GM19372 (cell line): ENCODE measurements around the gene RTEL1.
A peak's percentile ranks its signal among the peaks of the same experiment; 100 is the strongest.
"Not testable (repeated sequence)": the region's sequence is repeated elsewhere in the genome, so short reads cannot be mapped to it uniquely, and the experiment has no call there.

Experiments
- ATAC-seq: cut with Tn5 transposase; IDR thresholded peaks from one replicate; pipeline ENCODE4 v1.9.1; 2021; ENCODE audit warnings: mild to moderate bottlenecking, low read depth, moderate library complexity; ENCODE audit not compliant: unreplicated experiment

The RTEL1 gene

DNA sequence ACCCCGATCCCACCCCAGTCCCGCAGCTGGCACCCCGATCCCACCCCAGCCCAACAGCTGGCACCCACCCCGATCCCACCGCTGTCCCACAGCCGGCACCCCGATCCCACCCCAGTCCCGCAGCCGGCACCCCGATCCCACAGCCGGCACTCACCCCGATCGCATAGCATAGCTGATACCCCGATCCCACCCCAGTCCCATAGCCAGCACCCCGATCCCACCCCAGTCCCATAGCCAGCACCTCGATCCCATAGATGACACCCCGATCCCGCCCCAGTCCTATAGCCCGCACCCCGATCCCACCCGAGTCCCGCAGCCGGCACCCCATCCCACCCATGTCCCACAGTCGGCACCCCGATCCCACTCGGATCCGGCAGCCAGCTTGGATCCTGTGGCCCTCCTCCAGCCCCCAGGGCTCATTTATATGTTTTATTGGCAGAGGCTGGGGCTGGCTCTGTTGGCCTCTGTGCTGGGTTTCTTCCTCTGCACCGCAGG, 30.3 kb upstream of the RTEL1 start:
- no peak for ATAC-seq

DNA sequence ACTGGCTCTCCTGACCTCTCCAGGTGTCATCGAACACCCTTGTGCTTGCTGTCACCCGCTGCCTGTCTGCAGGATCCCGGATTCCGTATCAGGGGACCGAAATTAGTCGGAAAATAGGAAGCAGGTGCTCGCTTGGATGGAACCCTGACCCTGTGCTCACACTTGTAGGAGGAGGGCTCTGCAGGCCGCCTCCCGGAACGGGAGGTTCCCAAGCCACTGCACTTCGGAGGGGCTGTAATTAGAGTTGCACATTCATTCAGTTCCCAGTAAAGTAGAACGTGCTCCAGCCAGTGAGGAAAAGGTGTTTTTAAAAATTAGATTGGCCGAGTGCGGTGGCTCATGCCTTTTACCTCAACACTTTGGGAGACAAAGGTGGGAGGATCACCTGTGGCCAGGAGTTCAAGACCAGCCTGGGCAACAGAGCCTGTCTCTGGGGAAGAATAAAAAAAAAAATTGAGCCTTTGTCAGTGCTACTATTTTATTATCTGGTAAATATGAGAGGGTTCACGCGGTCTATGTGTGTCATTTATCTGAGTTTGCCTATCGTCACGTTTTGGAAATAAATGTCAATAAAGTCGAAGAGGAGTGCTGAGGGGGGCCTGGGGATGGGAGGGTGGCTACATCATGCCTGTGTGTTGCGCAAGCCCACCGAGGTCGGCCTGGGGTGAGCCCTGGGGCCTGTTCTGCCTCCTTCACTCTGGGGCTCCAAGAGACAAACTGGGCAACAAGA, 29.7 kb upstream of the RTEL1 start:
- no peak for ATAC-seq

GRCh38 chr20:63630956-63631355, 27.2 kb upstream of the RTEL1 start:
- ATAC-seq = not testable (repeated sequence)

DNA sequence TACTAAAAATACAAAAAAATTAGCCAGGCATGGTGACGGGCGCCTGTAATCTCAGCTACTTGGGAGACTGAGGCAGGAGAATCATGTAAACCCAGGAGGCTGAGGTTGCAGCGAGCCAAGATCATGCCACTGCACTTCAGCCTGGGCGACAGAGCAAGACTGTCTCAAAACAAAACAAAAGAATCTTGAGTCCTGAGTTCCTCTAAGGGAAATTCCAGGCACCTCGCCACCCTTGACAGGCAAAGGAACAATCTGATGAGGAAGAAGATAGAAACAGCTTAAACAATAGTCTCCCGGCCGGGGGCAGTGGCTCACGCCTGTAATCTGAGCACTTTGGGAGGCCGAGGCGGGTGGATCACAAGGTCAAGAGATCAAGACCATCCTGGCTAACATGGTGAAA, 26.7 kb upstream of the RTEL1 start:
- not testable (repeated sequence) for ATAC-seq

- ATAC-seq = no peak
These were observed 24.4 kb upstream of the RTEL1 start for GRCh38 chr20:63633732-63634131.

DNA sequence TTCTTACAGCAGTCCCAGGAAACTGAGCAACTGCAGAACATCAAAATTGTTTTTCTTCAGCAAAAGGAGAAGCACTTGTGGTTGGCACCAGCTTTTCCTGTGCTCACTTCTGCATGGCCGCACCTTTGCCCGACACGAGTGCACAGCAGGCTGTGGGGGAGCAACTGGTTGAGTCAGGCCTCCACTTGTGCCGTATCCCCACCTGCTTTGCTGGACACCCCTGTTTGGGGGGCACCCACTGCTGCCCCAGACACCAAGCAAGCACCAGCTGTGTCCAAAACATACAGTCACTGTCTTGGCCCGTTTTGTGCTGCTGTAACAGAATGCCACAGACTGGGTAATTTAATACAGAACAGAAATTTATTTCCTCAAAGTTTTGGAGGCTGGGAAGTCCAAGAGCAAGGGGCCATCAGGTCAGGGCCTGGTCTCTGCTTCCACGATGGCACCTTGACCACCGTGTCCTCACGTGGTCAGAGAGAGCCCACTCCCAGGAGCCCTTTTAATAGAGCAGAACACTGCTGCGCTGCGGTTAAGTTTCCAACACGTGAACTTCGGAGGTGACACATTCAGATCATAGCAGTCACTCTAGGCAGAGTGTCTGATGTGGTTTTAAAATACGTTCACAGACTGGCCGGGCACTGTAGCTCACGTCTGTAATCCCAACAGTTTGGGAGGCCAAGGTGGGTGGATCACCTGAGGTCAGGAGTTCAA, 22.5 kb upstream of the RTEL1 start:
- peak; percentile 64 for ATAC-seq

DNA sequence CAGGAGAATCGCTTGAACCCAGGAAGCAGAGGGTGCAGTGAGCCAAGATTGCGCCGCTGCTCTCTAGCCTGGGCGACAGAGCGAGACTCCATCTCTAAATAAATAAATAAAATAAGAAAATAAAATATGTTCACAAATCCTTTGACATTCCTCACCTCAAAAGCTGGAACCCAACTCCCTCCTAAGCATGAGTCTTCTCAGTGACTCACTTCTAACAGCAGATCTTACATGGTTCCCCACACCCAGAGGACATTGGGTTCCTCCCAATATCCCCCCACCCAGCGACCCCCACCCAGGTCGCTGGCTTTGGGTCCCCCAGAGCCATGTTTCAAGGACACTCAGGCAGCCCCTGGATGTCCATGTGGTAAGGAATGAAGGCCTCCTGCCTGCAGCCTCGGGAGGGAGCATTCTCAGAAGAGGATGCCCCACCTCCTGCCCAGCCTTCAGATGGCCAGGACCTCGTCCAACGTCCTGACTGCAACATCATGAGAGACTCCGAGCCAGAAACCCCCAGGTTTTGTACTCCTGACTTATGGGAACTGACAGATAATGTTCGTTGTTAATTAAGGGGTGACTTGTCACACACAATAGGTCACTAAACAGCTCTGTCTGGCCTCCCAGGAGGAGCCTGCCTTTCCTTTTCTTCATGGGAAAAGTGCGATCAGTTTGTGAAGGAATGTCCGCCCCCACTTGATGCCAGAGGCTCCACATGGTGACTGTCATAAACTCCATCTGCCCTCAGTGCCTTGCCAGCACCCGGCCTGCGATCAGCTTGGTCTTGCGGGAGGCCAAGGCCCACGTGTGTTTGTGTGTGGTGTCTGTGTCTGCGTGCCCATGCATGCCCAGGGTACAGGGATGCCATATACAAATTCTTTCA, 21.1 kb upstream of the RTEL1 start:
- no peak for ATAC-seq

DNA sequence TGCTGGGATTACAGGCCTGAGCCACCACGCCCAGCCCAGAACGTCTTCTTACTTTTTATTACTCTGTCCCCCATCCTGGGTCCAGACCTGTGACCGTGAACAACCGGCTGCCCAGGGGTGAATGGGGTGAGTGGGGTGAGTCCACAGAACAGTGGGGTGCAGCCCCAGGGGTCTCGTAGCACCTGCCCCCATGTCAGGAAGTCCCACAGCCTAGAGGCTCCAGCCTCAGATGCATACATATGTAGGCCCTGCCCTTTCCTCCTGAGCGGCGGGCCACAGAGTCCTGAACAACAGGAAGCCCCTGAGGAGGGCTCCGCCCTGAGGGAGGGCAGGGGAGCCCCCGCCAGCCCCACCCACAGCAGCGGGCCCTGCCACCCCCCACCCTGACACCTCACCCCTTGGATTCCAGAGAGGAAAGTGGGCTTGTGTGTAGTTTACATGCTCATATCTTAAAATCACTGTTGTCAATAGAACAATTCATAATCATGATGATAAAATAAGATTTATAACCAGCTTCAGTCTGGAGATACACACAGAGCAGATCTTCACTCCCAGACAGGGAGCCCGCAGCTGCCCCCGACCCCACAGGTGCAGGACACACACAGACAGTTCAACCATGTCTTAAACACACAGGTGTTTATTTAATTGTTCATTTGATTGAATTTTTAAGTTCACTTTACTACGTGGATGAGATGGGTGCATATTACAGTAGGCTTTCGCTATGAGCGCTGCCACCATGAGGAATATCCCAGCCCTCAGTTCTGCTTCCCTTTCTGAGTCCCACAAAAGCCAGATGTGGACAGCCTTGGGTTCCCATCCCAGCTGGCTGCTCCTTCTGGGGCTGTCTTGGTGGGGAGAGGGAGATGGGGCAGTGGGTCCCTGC, 18.8 kb upstream of the RTEL1 start:
- ATAC-seq = no peak

GRCh38 chr20:63640086-63640485, 18.0 kb upstream of the RTEL1 start:
- ATAC-seq = no peak

DNA sequence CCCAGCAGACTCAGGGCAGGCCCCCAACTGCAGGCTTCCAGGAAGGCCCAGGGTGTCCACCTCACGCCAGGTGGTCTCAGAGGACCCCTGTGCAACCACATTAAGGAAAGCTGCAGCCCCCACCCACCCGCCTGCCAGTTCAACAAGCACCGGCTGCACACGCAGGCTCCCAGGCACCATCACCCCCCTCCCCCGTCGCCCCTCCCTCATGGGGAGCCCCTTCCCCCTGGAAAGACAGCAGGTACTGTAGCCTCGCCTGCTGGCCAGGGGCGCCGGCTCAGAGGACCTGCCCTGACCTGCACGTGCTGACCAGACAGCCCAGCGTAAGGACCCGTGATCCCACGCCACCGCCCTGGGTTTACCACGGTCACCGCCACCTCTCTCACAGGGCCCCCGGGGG, 17.4 kb upstream of the RTEL1 start:
- not testable (repeated sequence) for ATAC-seq

GRCh38 chr20:63641146-63641791, 16.8 kb upstream of the RTEL1 start:
- ATAC-seq = peak; percentile 28

DNA sequence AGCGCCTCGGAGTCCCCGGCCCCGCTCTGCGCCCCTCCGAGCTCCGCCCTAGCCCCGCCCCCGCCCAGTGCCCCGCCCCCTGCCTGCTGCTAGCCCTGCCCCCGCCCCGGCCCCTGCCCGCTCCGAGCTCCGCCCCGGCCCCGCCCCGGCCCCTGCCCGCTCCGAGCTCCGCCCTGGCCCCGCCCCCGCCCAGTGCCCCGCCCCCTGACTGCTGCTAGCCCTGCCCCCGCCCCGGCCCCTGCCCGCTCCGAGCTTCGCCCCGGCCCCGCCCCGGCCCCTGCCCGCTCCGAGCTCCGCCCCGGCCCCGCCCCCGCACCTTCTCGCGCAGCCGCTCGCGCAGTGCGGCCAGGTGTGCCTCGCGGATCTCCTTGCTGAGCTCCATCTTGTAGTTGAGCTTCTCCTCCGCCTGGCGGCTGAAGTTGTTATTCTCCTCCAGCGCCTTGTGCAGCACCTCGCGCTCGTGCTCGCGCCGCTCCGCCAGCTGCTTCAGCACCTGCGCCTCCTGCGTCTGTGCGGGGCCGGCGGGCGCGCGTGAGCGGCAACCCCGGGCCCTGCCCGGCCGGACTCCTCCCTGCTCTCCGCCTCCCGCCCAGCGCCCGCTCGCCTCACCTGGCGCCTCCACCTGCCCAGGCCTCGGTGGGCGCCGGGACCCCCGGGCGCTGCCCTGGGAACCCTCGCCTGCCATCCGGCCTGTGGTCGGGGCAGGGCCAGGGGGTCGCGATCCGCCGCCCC, 16.2 kb upstream of the RTEL1 start:
- peak; percentile 65 for ATAC-seq

DNA sequence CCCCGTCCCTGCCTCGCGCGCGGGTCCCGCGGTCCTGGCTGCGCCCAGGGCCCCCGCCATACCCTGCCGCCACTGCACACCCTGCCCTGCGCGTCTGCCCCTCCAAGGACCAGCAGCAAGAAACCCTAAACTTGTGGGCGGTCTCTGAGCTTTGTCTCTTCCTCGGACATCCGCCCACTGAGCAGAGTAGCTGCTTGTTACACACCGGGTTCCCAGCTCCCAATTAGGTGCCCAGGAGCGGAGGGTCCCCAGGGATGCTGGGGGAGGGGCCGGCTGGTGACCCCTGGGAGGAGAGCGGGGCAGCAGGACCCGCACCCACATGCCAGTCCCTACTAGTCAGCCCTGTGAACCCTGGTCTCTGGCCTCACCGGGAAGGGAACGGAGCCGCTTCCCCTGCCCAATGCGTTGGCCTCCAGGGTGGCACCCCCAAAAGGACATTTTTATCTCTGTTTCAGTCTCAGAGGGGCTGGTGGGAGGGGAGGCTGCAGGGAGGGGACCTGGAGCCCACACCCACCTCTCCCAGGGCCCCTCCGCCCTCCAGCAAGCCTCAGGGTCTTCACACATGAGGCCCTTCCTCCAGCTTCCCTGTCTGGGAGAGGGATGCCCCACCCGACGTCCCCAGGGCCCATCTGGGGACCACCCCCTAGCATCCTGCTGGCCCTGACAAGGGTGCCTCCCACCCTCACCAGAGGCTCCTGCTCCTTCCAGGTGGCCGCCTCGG, 15.4 kb upstream of the RTEL1 start:
- ATAC-seq = no peak

GRCh38 chr20:63643499-63643898, 14.6 kb upstream of the RTEL1 start:
- ATAC-seq = no peak

- ATAC-seq = no peak
These were observed 14.2 kb upstream of the RTEL1 start for GRCh38 chr20:63643946-63644345.

- ATAC-seq = no peak
These were observed 12.9 kb upstream of the RTEL1 start for GRCh38 chr20:63645218-63645617.

DNA sequence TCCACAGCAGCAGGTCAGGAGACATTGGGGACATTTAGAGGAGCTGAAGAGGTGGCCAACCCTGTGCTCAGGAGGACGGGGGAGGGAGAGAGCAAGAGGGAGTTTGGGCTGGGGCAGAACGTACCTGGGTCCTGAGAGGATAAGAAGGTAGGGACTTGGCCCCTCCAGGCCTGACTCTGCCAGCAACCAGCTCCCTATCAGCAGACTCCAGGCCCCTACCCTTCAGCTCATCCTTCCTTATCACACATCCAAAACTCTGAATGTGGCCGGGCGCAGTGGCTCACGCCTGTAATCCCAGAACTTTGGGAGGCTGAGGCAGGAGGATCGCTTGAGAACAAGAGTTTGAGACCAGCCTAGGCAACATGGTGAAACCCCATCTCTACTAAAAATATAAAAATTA, 9.9 kb upstream of the RTEL1 start:
- ATAC-seq = no peak

DNA sequence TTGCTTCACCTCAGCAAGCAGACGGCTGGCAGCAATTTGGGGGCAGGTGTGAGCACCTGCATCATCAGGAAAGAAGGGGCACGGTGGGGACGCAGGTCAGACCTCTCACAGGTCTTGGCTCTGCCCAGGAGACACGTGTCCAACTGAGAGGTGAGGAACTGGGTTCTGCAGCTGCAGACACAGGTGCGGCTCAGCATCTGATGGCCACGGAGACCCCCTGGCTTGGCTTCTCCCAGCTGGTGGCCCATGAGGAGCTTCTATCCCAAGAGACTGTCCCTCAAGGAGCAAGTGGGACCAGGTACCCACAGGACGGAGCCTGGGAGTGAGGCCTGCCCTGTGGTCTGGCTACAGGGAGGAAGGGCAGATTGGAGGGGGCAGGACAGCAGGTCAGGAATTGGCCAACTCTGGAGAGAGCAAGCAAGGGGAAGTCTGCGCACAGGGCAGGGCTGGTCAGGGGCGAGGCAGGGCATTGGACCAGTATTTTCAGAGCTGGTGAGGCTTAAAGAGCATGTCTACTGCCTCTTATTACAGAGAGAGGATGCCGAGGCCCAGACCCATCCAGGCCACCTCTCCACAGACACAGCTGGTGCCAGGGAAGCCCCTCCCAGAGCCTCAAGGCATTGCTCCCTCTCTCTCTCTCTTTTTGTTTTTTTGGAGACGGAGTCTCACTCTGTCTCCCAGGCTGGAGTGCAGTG, 9.1 kb upstream of the RTEL1 start:
- no peak for ATAC-seq
